HepG2 (cell line): ENCODE results near the gene KIF26B. TPM values are rescaled to one million over a fixed set of nuclear protein-coding genes. Genes with fewer than 3 reads are reported as not detected.

ENCODE experiments used
- ATAC-seq: fragments of 200-7000 bp; cut with Tn5 transposase; 3 replicates; pipeline ENCODE4 v1.9.1; 2020; ENCODE audit warnings: mild to moderate bottlenecking, moderate library complexity
- BruUV-seq: library from RNA; stranded (reverse); fragments of 400-500 nt; replicated peaks from 2 replicates; lab custom pipeline; 2021; lab: Mats Ljungman, UMichigan
- CTCF ChIA-PET: fragments of 300-600 bp; formaldehyde crosslinking; extraction: SDS; loops from one replicate; lab custom pipeline; 2021; ENCODE audit warnings: low total read pairs, inconsistent platforms, low intra/inter-chr PET ratio; lab: Yijun Ruan, JAX
- POLR2A ChIA-PET: fragments of 350-600 bp; sonication (Branson Sonifier 250); formaldehyde crosslinking; loops from one replicate; lab custom pipeline; 2020; ENCODE audit warnings: antibody characterized with exemption, inconsistent platforms; lab: Yijun Ruan, JAX
- DNase-seq: peaks from one replicate; pipeline ENCODE4 v3.0.0-alpha.2; 2015; ENCODE audit warnings: low spot score
- FAIRE-seq: peaks from 3 replicates; lab custom pipeline; 2011; peaks lifted over from hg19 to GRCh38; lab: Jason Lieb, UNC
- H2AFZ ChIP-seq: one replicate; pipeline ENCODE4 v1.6.1; 2011; ENCODE audit warnings: low read length, inconsistent platforms
- H3K27ac ChIP-seq: fragments of 300-600 bp; 3 replicates; pipeline ENCODE4 v1.8.0; 2011; ENCODE audit warnings: mixed run types, mild to moderate bottlenecking, mixed read lengths, low read length, inconsistent platforms; ENCODE audit not compliant: insufficient read depth; ENCODE audit errors: extremely low read length
- H3K27me3 ChIP-seq, 2 experiments: fragments of 200-600 bp in 1 of 2; 2 replicates in 1 of 2; 3 replicates in 1 of 2; pipeline versions ENCODE4 v1.6.0 to v1.8.0; 2011; ENCODE audit warnings: low read length in 2 of 2, mild to moderate bottlenecking in 2 of 2, moderate library complexity in 2 of 2, inconsistent platforms in 1 of 2; ENCODE audit not compliant: insufficient read depth in 2 of 2, control insufficient read depth in 1 of 2
- H3K36me3 ChIP-seq, 2 experiments: fragments of 200-600 bp in 1 of 2; replicated peaks in 1 of 2; 2 replicates in 1 of 2; 3 replicates in 1 of 2; pipeline versions ENCODE4 v1.5.1 to v1.8.0; 2011; ENCODE audit warnings: low read length in 2 of 2, inconsistent platforms in 1 of 2; ENCODE audit not compliant: insufficient read depth in 2 of 2, control insufficient read depth in 1 of 2
- H3K4me1 ChIP-seq: 2 replicates; pipeline ENCODE4 v1.5.1; 2012; ENCODE audit warnings: low read length, inconsistent platforms; ENCODE audit not compliant: insufficient read depth
- H3K4me2 ChIP-seq: 2 replicates; pipeline ENCODE4 v1.6.0; 2011; ENCODE audit warnings: low read depth, low read length, inconsistent platforms
- H3K4me3 ChIP-seq, 3 experiments: fragments of 200-600 bp in 1 of 3; sonication (generic), shearing (Covaris generic) in 1 of 3; replicated peaks in 1 of 3; 2 replicates each; pipeline ENCODE4 v1.5.1; 2011 to 2016; ENCODE audit warnings: low read length in 3 of 3, inconsistent platforms in 2 of 3, low read depth in 2 of 3, mild to moderate bottlenecking in 2 of 3, control low read depth in 1 of 3, mixed read lengths in 1 of 3; ENCODE audit not compliant: insufficient read depth in 1 of 3
- H3K79me2 ChIP-seq: one replicate; pipeline ENCODE4 v1.6.1; 2011; ENCODE audit warnings: low read length, inconsistent platforms; ENCODE audit not compliant: insufficient read depth
- H3K9ac ChIP-seq: 2 replicates; pipeline ENCODE4 v1.6.0; 2011; ENCODE audit warnings: mild to moderate bottlenecking, low read depth, low read length, inconsistent platforms; ENCODE audit not compliant: insufficient read depth
- H3K9me3 ChIP-seq: 2 replicates; pipeline ENCODE4 v1.5.1; 2012; ENCODE audit warnings: mild to moderate bottlenecking, low read length
- H4K20me1 ChIP-seq: 2 replicates; pipeline ENCODE4 v1.6.0; 2011; ENCODE audit warnings: inconsistent platforms, mild to moderate bottlenecking, low read length, moderate library complexity; ENCODE audit not compliant: insufficient read depth
- DNMT3B ChIP-seq: conservative IDR thresholded peaks from 2 replicates; pipeline ENCODE4 v1.6.1; 2016; ENCODE audit warnings: missing biosample characterization, control low read depth
- MED1 ChIP-seq: sonication (generic); formaldehyde crosslinking; IDR thresholded peaks from 2 replicates; pipeline ENCODE4 v1.4.0; 2020; ENCODE audit warnings: missing genetic modification reagents
- ONECUT2 ChIP-seq: sonication (generic); formaldehyde crosslinking; IDR thresholded peaks from 2 replicates; pipeline ENCODE4 v1.4.0; 2020; ENCODE audit warnings: missing genetic modification reagents
- PRMT3 ChIP-seq: sonication (generic); formaldehyde crosslinking; IDR thresholded peaks from 2 replicates; pipeline ENCODE4 v1.8.1; 2022; ENCODE audit warnings: low read depth, mild to moderate bottlenecking, moderate library complexity, missing genetic modification reagents, borderline replicate concordance
- RAD21 ChIP-seq: fragments of 450-650 bp; formaldehyde crosslinking; IDR thresholded peaks from 2 replicates; pipeline ENCODE4 v1.5.0; 2020; ENCODE audit warnings: mild to moderate bottlenecking
- TAF15 ChIP-seq: fragments of 200-400 bp; formaldehyde crosslinking; IDR thresholded peaks from one replicate; pipeline ENCODE4 v1.6.1; 2018; ENCODE audit warnings: mild to moderate bottlenecking, low read depth, low read length; ENCODE audit not compliant: poor library complexity, severe bottlenecking
- TOPORS ChIP-seq: sonication (generic); formaldehyde crosslinking; IDR thresholded peaks from 2 replicates; pipeline ENCODE4 v1.8.0; 2023; ENCODE audit warnings: mild to moderate bottlenecking, missing genetic modification reagents
- TRIM24 ChIP-seq: sonication (generic); formaldehyde crosslinking; IDR thresholded peaks from 2 replicates; pipeline ENCODE4 v1.8.0; 2022; ENCODE audit warnings: mild to moderate bottlenecking, missing genetic modification reagents
- ZFX ChIP-seq: sonication (generic); formaldehyde crosslinking; IDR thresholded peaks from 2 replicates; pipeline ENCODE4 v1.4.0; 2020; ENCODE audit warnings: mild to moderate bottlenecking, low read depth, missing genetic modification reagents, moderate library complexity
- ZNF256 ChIP-seq: sonication (generic); formaldehyde crosslinking; conservative IDR thresholded peaks from 2 replicates; pipeline ENCODE4 v1.4.0; 2020; ENCODE audit warnings: missing genetic modification reagents
- WGBS: methylation state at CpG from one replicate; pipeline ENCODE4 v1.1.6; 2017; ENCODE audit warnings: low lambda C conversion rate; 5-methylcytosine and 5-hydroxymethylcytosine counted together
- in situ Hi-C: cut with HindIII; loops from 2 replicates; pipeline ENCODE4 v1.10.0; 2017; ENCODE audit warnings: low pct_unique_long_range_greater_than_20kb; ENCODE audit not compliant: extremely low pct_ligation_motif_present
- intact Hi-C: fragments of 100-400 bp; cut with micrococcal nuclease; formaldehyde crosslinking; loops from one replicate; pipeline ENCODE4 v1.10.0; 2022; ENCODE audit not compliant: unreplicated experiment
- polyA plus RNA-seq, 8 experiments: library from polyadenylated mRNA; depleted of rRNA in 3 of 8; stranded (reverse) in 7 of 8; unstranded in 1 of 8; fragments of >200 nt; fragmentation: Illumina TruSeq in 4 of 8; extraction: Trizol in 4 of 8; gene quantifications; 2 replicates each; pipeline versions ENCODE4 v1.2.1 to v1.2.3, GENCODE V29; 2011 to 2016; ENCODE audit warnings: low read depth in 4 of 8, missing spikeins in 1 of 8, mixed read lengths in 1 of 8; ENCODE audit not compliant: insufficient read depth in 1 of 8
- total RNA-seq, 5 experiments: library from RNA; depleted of rRNA; stranded (reverse); fragments of >200 nt; fragmentation: Illumina TruSeq; extraction: Trizol; gene quantifications; 2 replicates each; pipeline ENCODE4 v1.2.3, GENCODE V29; 2016; ENCODE audit warnings: low read depth in 1 of 5
- TF ChIP-seq, protein P1 (sequence below): sonication (generic); formaldehyde crosslinking; IDR thresholded peaks from 2 replicates; pipeline ENCODE4 v1.4.0; 2020; ENCODE audit warnings: mild to moderate bottlenecking, low read depth, missing genetic modification reagents
- TF ChIP-seq, protein P2 (sequence below): sonication (generic); formaldehyde crosslinking; conservative IDR thresholded peaks from 2 replicates; pipeline ENCODE4 v1.4.0; 2020; ENCODE audit warnings: missing genetic modification reagents
- TF ChIP-seq, protein P3 (sequence below): IDR thresholded peaks from 2 replicates; pipeline ENCODE4 v1.6.1; 2012; ENCODE audit warnings: low read length, improper control_type of control experiment

Gene KIF26B
- total and polyA plus RNA-seq, 2 of the 13 experiments (the other 11 are each of a cell fraction or from before 2014, with no cell fraction given): 0.08 to 0.09 TPM

DNA sequence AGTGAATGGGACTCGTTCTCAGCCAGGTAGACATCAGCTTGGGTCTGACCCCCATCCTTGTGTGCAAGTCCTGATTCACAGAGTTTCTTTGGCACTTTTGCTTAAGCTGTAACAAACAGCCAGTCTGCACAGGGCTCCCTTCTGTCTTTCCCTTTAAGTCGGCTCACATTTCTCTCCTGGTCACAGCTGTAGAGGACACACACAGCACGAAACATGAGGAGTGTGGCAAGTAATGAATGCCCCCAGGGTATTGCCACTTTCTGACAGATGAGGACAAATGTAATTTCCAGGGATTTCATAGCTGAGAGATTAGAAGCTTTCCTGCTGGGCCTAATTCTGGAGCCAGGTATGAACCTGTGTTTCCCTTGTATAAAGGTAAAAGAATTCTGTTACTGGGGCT, 423.5 kb downstream of the KIF26B start:
- Histone ChIP-seq H3K9me3 (no peaks in the 10 kb centered on the region), H3K9ac (no peak overlapping the region), H2AFZ (no peak overlapping the region), H3K36me3 (no peaks in the 10 kb centered on the region), H3K79me2 (no peaks in the 10 kb centered on the region), H3K27ac (no peak overlapping the region), H3K4me2 (no peak overlapping the region), H3K27me3 (no peaks in the 10 kb centered on the region; a peak in 1 of 5 replicates), H3K4me3 (no peak overlapping the region), H4K20me1 (no peaks in the 10 kb centered on the region), H3K4me1 (no peaks in the 10 kb centered on the region)
- POLR2A ChIA-PET: no interaction called here
- DNase-seq (no peak), FAIRE-seq (no peak), ATAC-seq (no peak)
- in situ Hi-C loops: no loop called here
- 20% methylated on average over 3 of the region's 3 CpGs for WGBS
- no TSS peak for BruUV-seq
- TF ChIP-seq, protein P1, sequence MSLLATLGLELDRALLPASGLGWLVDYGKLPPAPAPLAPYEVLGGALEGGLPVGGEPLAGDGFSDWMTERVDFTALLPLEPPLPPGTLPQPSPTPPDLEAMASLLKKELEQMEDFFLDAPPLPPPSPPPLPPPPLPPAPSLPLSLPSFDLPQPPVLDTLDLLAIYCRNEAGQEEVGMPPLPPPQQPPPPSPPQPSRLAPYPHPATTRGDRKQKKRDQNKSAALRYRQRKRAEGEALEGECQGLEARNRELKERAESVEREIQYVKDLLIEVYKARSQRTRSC (CRISPR knock-in tag): no peak
- TF ChIP-seq ZFX (CRISPR knock-in tag) (no peak), MED1 (no peak)
- CTCF ChIA-PET: no interaction called here
- intact Hi-C loops: no loop called here

DNA sequence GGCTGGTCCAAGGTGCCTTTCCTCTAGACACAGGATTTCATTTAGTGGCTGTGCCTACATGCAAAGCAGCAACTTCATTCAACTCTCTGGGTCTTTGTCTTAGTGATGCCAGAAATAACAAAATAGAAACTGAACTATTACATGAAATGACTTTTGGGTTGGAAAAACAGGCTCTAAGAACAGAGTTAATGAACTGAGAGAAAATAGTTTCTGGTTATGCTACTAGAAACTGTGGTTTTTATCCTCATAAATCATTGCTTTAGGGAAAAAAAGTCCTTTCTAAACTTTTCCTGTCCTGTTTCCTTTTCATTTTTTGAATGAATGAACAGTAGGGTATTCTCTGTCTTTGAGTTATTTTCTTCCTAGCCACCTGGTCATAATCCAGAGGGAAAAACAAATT, 424.0 kb downstream of the KIF26B start:
- no peak for FAIRE-seq
- intact Hi-C loops: no loop called here
- POLR2A ChIA-PET: no interaction called here
- no peak for TF ChIP-seq TOPORS (CRISPR knock-in tag)
- TF ChIP-seq TAF15: no peak
- no peak for TF ChIP-seq ZNF256
- TF ChIP-seq RAD21 (CRISPR knock-in tag): no peak
- TF ChIP-seq, protein P2, sequence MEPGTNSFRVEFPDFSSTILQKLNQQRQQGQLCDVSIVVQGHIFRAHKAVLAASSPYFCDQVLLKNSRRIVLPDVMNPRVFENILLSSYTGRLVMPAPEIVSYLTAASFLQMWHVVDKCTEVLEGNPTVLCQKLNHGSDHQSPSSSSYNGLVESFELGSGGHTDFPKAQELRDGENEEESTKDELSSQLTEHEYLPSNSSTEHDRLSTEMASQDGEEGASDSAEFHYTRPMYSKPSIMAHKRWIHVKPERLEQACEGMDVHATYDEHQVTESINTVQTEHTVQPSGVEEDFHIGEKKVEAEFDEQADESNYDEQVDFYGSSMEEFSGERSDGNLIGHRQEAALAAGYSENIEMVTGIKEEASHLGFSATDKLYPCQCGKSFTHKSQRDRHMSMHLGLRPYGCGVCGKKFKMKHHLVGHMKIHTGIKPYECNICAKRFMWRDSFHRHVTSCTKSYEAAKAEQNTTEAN (CRISPR knock-in tag): no peak
- TF ChIP-seq TRIM24: no peak
- TF ChIP-seq, protein P3, sequence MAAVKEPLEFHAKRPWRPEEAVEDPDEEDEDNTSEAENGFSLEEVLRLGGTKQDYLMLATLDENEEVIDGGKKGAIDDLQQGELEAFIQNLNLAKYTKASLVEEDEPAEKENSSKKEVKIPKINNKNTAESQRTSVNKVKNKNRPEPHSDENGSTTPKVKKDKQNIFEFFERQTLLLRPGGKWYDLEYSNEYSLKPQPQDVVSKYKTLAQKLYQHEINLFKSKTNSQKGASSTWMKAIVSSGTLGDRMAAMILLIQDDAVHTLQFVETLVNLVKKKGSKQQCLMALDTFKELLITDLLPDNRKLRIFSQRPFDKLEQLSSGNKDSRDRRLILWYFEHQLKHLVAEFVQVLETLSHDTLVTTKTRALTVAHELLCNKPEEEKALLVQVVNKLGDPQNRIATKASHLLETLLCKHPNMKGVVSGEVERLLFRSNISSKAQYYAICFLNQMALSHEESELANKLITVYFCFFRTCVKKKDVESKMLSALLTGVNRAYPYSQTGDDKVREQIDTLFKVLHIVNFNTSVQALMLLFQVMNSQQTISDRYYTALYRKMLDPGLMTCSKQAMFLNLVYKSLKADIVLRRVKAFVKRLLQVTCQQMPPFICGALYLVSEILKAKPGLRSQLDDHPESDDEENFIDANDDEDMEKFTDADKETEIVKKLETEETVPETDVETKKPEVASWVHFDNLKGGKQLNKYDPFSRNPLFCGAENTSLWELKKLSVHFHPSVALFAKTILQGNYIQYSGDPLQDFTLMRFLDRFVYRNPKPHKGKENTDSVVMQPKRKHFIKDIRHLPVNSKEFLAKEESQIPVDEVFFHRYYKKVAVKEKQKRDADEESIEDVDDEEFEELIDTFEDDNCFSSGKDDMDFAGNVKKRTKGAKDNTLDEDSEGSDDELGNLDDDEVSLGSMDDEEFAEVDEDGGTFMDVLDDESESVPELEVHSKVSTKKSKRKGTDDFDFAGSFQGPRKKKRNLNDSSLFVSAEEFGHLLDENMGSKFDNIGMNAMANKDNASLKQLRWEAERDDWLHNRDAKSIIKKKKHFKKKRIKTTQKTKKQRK: no peak
- TF ChIP-seq ONECUT2 (CRISPR knock-in tag): no peak
- no peak for TF ChIP-seq PRMT3 (CRISPR knock-in tag)
- no peak for TF ChIP-seq DNMT3B (CRISPR knock-in tag)

More for the DNA sequence above, 424.0 kb downstream of the KIF26B start:
- Histone ChIP-seq H2AFZ (no peak overlapping the region), H3K79me2 (no peaks in the 10 kb centered on the region), H3K9me3 (no peaks in the 10 kb centered on the region), H3K27ac (no peak overlapping the region), H3K4me3 (no peak overlapping the region), H4K20me1 (no peaks in the 10 kb centered on the region), H3K4me1 (no peaks in the 10 kb centered on the region), H3K27me3 (no peaks in the 10 kb centered on the region; a peak in 1 of 5 replicates), H3K4me2 (no peak overlapping the region), H3K9ac (no peak overlapping the region), H3K36me3 (no peaks in the 10 kb centered on the region)
- no peak for ATAC-seq
- BruUV-seq: no TSS peak
- in situ Hi-C loops: no loop called here
- CTCF ChIA-PET: no interaction called here
- DNase-seq: no peak
